Smooth muscle cell of bladder (primary cell): ENCODE data around the gene AMDHD1. TPM values are rescaled to one million over a fixed set of nuclear protein-coding genes. Genes with fewer than 3 reads are reported as not detected.

Experiments
- total RNA-seq: library from RNA; depleted of rRNA; stranded (reverse); fragments of >200 nt; gene quantifications from 2 replicates; pipeline ENCODE4 v1.2.3, GENCODE V29; 2014

AMDHD1 gene
- 0.14 and 0.37 TPM in 2 replicates for total RNA-seq

GRCh38 chr12:95943330-95943842 is at the start of gene AMDHD1:
Gene AMDHD1, plus strand, starts transcription at chr12:95943331. Its CDS starts 68 bp downstream, at chr12:95943399.

GRCh38 chr12:95942524-95943329 is 404 bp upstream of the AMDHD1 start, which contains the start of gene CCDC38:
Gene CCDC38, minus strand, starts transcription at chr12:95942614. Its CDS starts 6,105 bp downstream, at chr12:95936509.

GRCh38 chr12:95996034-95996658 is 53.0 kb downstream of the AMDHD1 start, which contains the start of gene HAL:
Gene HAL, minus strand, starts transcription at chr12:95996344. Its CDS starts 434 bp downstream, at chr12:95995910.

Other genes with a start within 250 kb of the AMDHD1 start
- 47.8 and 76.1 TPM in 2 replicates for gene NTN4, start 152.6 kb upstream of the AMDHD1 start, total RNA-seq
- 16.6 and 17.7 TPM in 2 replicates for gene SNRPF, start 84.4 kb upstream of the AMDHD1 start, total RNA-seq
- not detected in 2 replicates for gene CCDC38, start 717 bp upstream of the AMDHD1 start, total RNA-seq
- gene HAL, start 53.0 kb downstream of the AMDHD1 start, total RNA-seq, result under 0.01 and 0.14 TPM in 2 replicates
- 79.5 and 90.7 TPM in 2 replicates for gene LTA4H, start 92.3 kb downstream of the AMDHD1 start, total RNA-seq